Skeletal muscle tissue (tissue), 4 donors: Measurements from ENCODE around the gene SKIC8. TPM values are rescaled to one million over a fixed set of nuclear protein-coding genes. Genes with fewer than 3 reads are reported as not detected.

Source experiments
- H3K27ac ChIP-seq: one replicate; pipeline ENCODE4 v1.7.0; 2013; ENCODE audit warnings: mild to moderate bottlenecking, low read depth, low read length, inconsistent platforms
- H3K27me3 ChIP-seq, 3 donors: one replicate each; pipeline ENCODE4 v1.7.0; 2013; ENCODE audit warnings: low read length in 3 of 3; ENCODE audit not compliant: control insufficient read depth in 3 of 3, insufficient read depth in 3 of 3
- H3K36me3 ChIP-seq, 3 donors: one replicate each; pipeline ENCODE4 v1.7.0; 2013; ENCODE audit warnings: low read length in 3 of 3; ENCODE audit not compliant: control insufficient read depth in 3 of 3, insufficient read depth in 3 of 3
- H3K4me1 ChIP-seq, 3 donors: one replicate each; pipeline ENCODE4 v1.7.0; 2013; ENCODE audit warnings: low read length in 3 of 3, mild to moderate bottlenecking in 3 of 3; ENCODE audit not compliant: control insufficient read depth in 3 of 3, insufficient read depth in 3 of 3
- H3K4me3 ChIP-seq, 3 donors: one replicate each; pipeline ENCODE4 v1.7.0; 2013; ENCODE audit warnings: low read length in 3 of 3
- H3K9ac ChIP-seq, 3 donors: one replicate each; pipeline ENCODE4 v1.7.0; 2013; ENCODE audit warnings: low read length in 3 of 3, mild to moderate bottlenecking in 3 of 3, moderate library complexity in 2 of 3, low read depth in 1 of 3
- H3K9me3 ChIP-seq, 3 donors: one replicate each; pipeline ENCODE4 v1.7.0; 2013; ENCODE audit warnings: low read length in 3 of 3; ENCODE audit not compliant: control insufficient read depth in 3 of 3
- total RNA-seq: library from RNA; depleted of rRNA; stranded (reverse); fragments of >200 nt; gene quantifications from one replicate; pipeline ENCODE4 v1.2.3, GENCODE V29; 2014
- donor health status: Osteomylitis.

Gene SKIC8
- total RNA-seq: 56.9 TPM

DNA sequence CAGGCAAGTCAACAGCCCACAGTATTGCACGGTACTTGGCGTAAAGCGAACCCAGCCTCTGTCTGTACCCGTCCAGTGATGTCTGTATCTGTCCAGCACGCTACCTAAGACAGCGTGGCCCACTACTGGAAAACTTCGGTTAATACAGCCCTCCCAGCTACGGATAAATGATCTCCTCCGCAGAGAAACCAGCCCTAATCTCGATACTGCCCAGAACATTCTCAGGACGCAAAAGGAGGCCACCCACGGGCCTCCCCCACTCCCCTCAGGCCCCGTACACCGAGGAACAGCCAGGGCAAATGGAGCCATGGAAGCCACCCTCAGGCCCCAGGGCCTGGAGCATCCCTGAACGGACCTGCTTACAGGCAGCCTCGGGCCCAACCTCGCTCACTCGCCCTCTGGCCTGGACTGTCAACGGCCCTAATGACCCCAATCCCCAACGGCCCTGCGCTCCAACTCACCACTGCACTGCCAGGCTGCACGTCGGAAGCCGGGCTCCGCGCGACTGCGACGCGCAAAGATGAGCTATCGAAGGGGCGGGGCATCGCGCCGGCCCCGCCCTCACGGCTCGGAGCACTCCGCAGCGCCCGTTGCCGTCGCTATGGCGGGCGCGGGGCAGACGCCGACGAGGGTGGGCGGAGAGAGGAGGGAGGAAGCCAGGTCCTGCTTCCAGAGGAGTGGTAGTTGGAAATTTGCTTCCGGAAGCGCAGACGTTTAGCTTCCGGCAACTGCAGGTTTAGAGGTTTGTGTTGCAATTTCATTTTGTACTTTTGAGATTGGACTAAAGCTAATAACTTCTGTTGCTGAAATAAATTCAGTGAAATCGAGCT is at the start of gene SKIC8:
Gene SKIC8 (minus strand): TSS at position 509 of the 830 bp plus-strand sequence. CDS start 3,923 bp downstream, outside the sequence.
- Histone ChIP-seq H3K27ac (peak within 1 kb of the TSS; percentile 92), H3K4me3 (peak within 1 kb of the TSS; percentile 99 to 100 (median 100)), H3K36me3 (peaks cover 2 to 6% (median 2%) of the 10 kb centered on the region in 3 donors), H3K27me3 (no peaks in the 10 kb centered on the region), H3K4me1 (peaks cover 10 to 19% (median 16%) of the 10 kb centered on the region in 3 donors), H3K9ac (peak within 1 kb of the TSS; percentile 95 to 99 (median 97)), H3K9me3 (no peaks in the 10 kb centered on the region)

DNA sequence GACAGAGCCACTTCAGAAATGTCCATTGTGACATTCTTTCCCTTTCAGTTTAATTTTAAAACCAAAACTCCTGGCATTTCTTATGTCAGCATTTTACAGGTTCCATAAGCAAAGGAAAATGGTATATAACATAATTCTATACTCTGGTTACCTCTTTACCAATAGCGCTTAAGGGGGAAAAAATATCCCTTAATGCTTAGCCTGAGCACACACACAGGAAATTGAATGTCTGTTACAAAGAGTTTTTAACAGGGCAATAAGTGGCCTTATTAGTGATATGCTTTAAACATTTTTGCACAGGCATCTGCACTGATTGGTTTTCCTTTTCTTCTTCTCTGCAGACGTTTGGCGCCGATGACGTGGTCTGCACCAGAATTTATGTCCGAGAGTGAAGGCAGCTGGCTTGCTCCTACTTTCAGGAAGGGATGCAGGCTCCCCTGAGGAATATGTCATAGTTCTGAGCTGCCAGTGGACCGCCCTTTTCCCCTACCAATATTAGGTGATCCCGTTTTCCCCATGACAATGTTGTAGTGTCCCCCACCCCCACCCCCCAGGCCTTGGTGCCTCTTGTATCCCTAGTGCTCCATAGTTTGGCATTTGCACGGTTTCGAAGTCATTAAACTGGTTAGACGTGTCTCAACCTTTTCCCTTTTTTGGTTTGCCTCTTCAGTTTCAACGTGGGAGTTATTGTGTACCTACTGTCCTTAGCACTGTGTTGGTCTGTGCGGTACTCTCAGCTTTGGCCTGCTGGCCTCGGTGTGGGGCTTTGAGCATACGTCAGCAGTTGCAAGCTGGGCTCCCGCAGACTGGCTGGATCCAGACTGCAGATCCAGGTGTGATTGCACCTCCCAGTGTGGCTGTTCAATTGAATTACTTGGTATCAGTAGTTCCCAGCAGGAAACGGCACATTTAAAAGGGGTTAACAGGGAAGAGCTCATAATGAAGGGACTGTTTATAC is 48.5 kb upstream of the SKIC8 start:
- no peaks in the 10 kb centered on the region for H3K36me3 ChIP-seq
- H3K27ac ChIP-seq: no peak overlapping the region

GRCh38 chr15:78345396-78346125 is 46.2 kb upstream of the SKIC8 start:
- Histone ChIP-seq H3K4me3 (no peak overlapping the region), H3K27ac (no peak overlapping the region), H3K9ac (no peak overlapping the region), H3K9me3 (no peaks in the 10 kb centered on the region), H3K4me1 (peaks cover 6 to 8% (median 6%) of the 10 kb centered on the region in 3 donors), H3K36me3 (no peaks in the 10 kb centered on the region), H3K27me3 (peaks cover 21 to 23% (median 23%) of the 10 kb centered on the region in 3 donors)

More for the DNA sequence above, 48.5 kb upstream of the SKIC8 start:
- Histone ChIP-seq H3K4me1 (no peaks in the 10 kb centered on the region), H3K4me3 (no peak overlapping the region), H3K27me3 (peaks cover 3 to 9% (median 3%) of the 10 kb centered on the region in 3 donors), H3K9me3 (no peaks in the 10 kb centered on the region), H3K9ac (no peak overlapping the region)

DNA sequence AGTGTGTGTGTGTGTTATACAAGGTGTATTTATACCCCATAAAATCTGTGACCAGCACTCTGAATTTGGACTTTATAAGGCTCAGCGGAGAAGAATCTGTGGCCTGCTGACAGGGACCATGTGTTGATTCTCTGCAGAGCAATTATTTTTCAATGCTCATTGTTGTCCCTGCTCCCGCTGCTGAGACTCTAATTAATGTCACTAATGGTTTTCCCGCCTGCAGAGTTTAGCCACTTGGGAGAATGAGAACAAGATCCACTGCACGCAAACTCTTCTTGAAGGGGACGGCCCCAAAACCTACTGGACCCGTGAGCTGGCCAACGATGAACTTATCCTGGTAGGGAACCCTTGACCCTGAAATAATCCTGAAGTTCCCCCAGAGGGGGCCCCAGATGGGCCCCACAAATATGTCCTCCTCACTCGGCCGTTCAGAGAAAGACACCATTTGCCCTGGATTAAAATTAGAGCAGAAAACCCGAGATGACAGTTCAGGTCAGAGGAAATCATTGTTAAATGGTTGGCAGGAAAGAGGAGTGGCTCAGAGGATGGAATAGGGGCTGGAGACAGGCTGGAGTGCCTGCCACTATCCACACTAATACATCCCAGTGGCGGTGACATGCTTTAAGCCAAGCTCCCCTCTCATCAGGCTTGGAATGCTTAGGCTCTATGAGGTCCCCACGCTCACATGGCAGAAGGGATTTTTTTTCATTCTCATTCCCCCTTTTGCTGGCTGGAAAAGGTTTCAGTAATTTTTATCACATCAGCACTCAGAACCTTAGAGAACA is 44.1 kb upstream of the SKIC8 start:
- Histone ChIP-seq H3K4me1 (peaks cover 6 to 11% (median 10%) of the 10 kb centered on the region in 3 donors), H3K4me3 (no peak overlapping the region), H3K27ac (no peak overlapping the region), H3K27me3 (peaks cover 39 to 42% (median 41%) of the 10 kb centered on the region in 3 donors), H3K9ac (no peak overlapping the region), H3K36me3 (no peaks in the 10 kb centered on the region), H3K9me3 (no peaks in the 10 kb centered on the region)

- Histone ChIP-seq H3K27me3 (peaks cover 47 to 54% (median 50%) of the 10 kb centered on the region in 3 donors), H3K27ac (no peak overlapping the region), H3K36me3 (no peaks in the 10 kb centered on the region), H3K4me1 (peaks cover 6 to 11% (median 10%) of the 10 kb centered on the region in 3 donors), H3K9ac (no peak overlapping the region), H3K9me3 (no peaks in the 10 kb centered on the region), H3K4me3 (no peak overlapping the region)
These were observed 42.6 kb upstream of the SKIC8 start for GRCh38 chr15:78342021-78342420.

GRCh38 chr15:78341057-78341987 is 41.9 kb upstream of the SKIC8 start:
- H3K4me1 ChIP-seq: peaks cover 6 to 11% (median 10%) of the 10 kb centered on the region in 3 donors
- no peaks in the 10 kb centered on the region for H3K9me3 ChIP-seq
- peaks cover 52 to 58% (median 54%) of the 10 kb centered on the region in 3 donors for H3K27me3 ChIP-seq
- H3K9ac ChIP-seq: no peak overlapping the region
- no peak overlapping the region for H3K27ac ChIP-seq
- no peaks in the 10 kb centered on the region for H3K36me3 ChIP-seq
- H3K4me3 ChIP-seq: peak overlapping the region in 2 of 3 donors; percentile 27 to 35

DNA sequence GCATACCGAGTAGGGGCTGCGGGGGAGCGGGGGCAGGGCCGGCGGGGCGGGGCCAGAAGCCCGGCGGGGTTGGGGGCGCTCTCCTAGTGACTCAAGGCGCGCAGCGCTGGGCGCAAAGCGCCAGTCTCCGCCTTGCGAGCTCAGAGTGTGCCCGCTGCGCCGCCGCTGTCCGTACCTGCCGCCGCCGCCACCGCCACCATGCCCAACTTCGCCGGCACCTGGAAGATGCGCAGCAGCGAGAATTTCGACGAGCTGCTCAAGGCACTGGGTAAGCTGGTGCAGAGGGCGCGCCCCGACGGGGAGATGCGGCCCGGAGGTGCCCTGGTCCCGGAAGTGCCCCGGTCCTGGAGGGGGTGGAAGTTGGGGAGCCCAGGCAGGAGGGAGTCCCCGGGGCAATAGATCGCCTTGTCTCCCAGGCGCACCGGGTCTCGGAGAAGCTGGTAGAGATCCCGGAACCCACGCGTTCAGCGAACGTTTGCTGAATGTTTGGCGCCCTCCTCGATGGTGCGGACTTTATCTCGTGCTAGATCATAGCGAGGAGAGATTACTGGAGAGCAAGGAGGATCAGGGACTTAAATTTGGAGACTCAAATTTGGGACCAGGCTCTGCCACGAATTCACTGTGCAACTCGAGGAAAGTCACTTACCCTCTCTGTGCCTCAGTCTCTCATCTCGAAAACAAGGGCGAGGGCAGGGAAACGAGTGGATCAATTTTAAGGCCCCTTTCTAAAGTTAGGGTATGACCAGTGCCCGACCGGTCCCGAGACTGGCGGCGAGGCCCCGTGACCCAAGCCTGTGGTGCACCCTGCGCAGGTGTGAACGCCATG is 41.0 kb upstream of the SKIC8 start, which contains the start of gene CRABP1:
Gene CRABP1 (plus strand): TSS at position 123 of the 826 bp plus-strand sequence. CDS start 76 bp downstream, at position 199.
- Histone ChIP-seq H3K9me3 (no peaks in the 10 kb centered on the region), H3K9ac (no peak within 1 kb of the TSS), H3K27ac (no peak within 1 kb of the TSS), H3K36me3 (no peaks in the 10 kb centered on the region), H3K4me1 (peaks cover 6 to 11% (median 10%) of the 10 kb centered on the region in 3 donors), H3K27me3 (peaks cover 60 to 65% (median 60%) of the 10 kb centered on the region in 3 donors), H3K4me3 (peak within 1 kb of the TSS in 2 of 3 donors; percentile 27 to 35)
